Right ventricle myocardium inferior (tissue), 1 donor: ENCODE measurements around the gene CLEC1B. TPM values are rescaled to one million over a fixed set of nuclear protein-coding genes. Genes with fewer than 3 reads are reported as not detected.
"Not testable (repeated sequence)": the region's sequence is repeated elsewhere in the genome, so short reads cannot be mapped to it uniquely, and the experiment has no call there.

Experiments used
- ATAC-seq: fragments of 200-7000 bp; cut with Tn5 transposase; one replicate; pipeline ENCODE4 v1.9.1; 2020; ENCODE audit warnings: mild to moderate bottlenecking, moderate library complexity
- DNase-seq: peaks from one replicate; pipeline ENCODE4 v3.0.0; 2021; ENCODE audit errors: missing footprints
- intact Hi-C: fragments of 100-400 bp; cut with DNase I; formaldehyde crosslinking; loops from one replicate; pipeline ENCODE4 v1.11.0; 2022
- total RNA-seq: library from RNA; stranded (reverse); fragmentation: NEBNext Ultra II Directional; extraction: Animal tissue kit (Norgen Biotek cat#: 25700); gene quantifications from one replicate; pipeline ENCODE4 v1.2.1, GENCODE V29; 2021
- donor health status: DM: no; HTN: yes; CAD: no; lungs with severe emphysema.

Gene CLEC1B
- total RNA-seq, 1 donor from 2014 or later, result not detected

- DNase-seq, result no peak
- intact Hi-C loops, result no loop called here
- no peak for ATAC-seq
Measured at GRCh38 chr12:9977916-9978315, 21.0 kb downstream of the CLEC1B start.

- DNase-seq, ATAC-seq, intact Hi-C loops: not testable (repeated sequence)
Measured at GRCh38 chr12:9976626-9977025, 22.3 kb downstream of the CLEC1B start.

GRCh38 chr12:9975614-9976013 lies 23.3 kb downstream of the CLEC1B start:
- intact Hi-C loops, result no loop called here
- DNase-seq, result no peak
- ATAC-seq, result no peak

GRCh38 chr12:9974731-9975130 lies 24.2 kb downstream of the CLEC1B start:
- intact Hi-C loops, DNase-seq, ATAC-seq: not testable (repeated sequence)

- no peak for ATAC-seq
- DNase-seq, result no peak
- intact Hi-C loops, result no loop called here
Measured at GRCh38 chr12:9973949-9974348, 25.0 kb downstream of the CLEC1B start.

GRCh38 chr12:9971181-9971580 lies 27.7 kb downstream of the CLEC1B start, which contains the start of gene CLEC12A:
Gene CLEC12A (plus strand): TSS chr12:9971409. CDS start chr12:9971597, 188 bp downstream.
- DNase-seq, result no peak
- intact Hi-C loops, result no loop called here
- ATAC-seq, result no peak

GRCh38 chr12:9969673-9970072 lies 29.2 kb downstream of the CLEC1B start:
- ATAC-seq (no peak), DNase-seq (no peak)
- intact Hi-C loops, result no loop called here

- intact Hi-C loops, result no loop called here
- no peak for ATAC-seq
- DNase-seq, result no peak
Measured at GRCh38 chr12:9961901-9962300, 37.0 kb downstream of the CLEC1B start.

GRCh38 chr12:9961106-9961505 lies 37.8 kb downstream of the CLEC1B start:
- no peak for DNase-seq
- no peak for ATAC-seq
- intact Hi-C loops, result no loop called here

- intact Hi-C loops, result no loop called here
- ATAC-seq (no peak), DNase-seq (no peak)
Measured at GRCh38 chr12:9960590-9960989, 38.3 kb downstream of the CLEC1B start.

GRCh38 chr12:9957834-9958233 lies 41.1 kb downstream of the CLEC1B start:
- no peak for ATAC-seq
- intact Hi-C loops, result no loop called here
- no peak for DNase-seq

- intact Hi-C loops, ATAC-seq, DNase-seq: not testable (repeated sequence)
Measured at GRCh38 chr12:9952954-9953729, 45.8 kb downstream of the CLEC1B start.

- intact Hi-C loops, result no loop called here
- no peak for DNase-seq
- no peak for ATAC-seq
Measured at GRCh38 chr12:9951026-9951675, 47.8 kb downstream of the CLEC1B start.

GRCh38 chr12:9948606-9949296 lies 50.2 kb downstream of the CLEC1B start:
- no peak for DNase-seq
- intact Hi-C loops, result no loop called here
- ATAC-seq, result no peak

- no peak for ATAC-seq
- intact Hi-C loops, result no loop called here
Measured at GRCh38 chr12:9947674-9948073, 51.2 kb downstream of the CLEC1B start.

GRCh38 chr12:9944391-9944790 lies 54.5 kb downstream of the CLEC1B start:
- no peak for ATAC-seq
- intact Hi-C loops, result no loop called here

More at GRCh38 chr12:9947674-9948073, 51.2 kb downstream of the CLEC1B start:
- DNase-seq, result no peak

GRCh38 chr12:9943240-9943639 lies 55.7 kb downstream of the CLEC1B start:
- DNase-seq (no peak), ATAC-seq (no peak)
- intact Hi-C loops, result no loop called here

More at GRCh38 chr12:9944391-9944790, 54.5 kb downstream of the CLEC1B start:
- DNase-seq, result no peak
